Measurements from ENCODE around the gene MACROD2. TPM values are rescaled to one million over a fixed set of nuclear protein-coding genes. Genes with fewer than 3 reads are reported as not detected.

Gene MACROD2
- total RNA-seq, 1 experiment from 2014 or later = 1.6 TPM

- Histone ChIP-seq H3K79me1 (ENCODE audit: insufficient read depth, low read depth, low read length, poor library complexity, severe bottlenecking) (no peaks in the 10 kb centered on the region), H3K23ac (ENCODE audit: insufficient read length, low read depth, low read length) (no peak overlapping the region), H3K27ac (ENCODE audit: insufficient read length, low read depth, low read length) (no peak overlapping the region), H3K9me3 (ENCODE audit: control insufficient read depth, low read depth, low read length) (no peaks in the 10 kb centered on the region), H3K14ac (ENCODE audit: insufficient read depth, low read length) (no peak overlapping the region), H4K91ac (ENCODE audit: insufficient read length, low read depth, low read length) (no peak overlapping the region), H3K9ac (ENCODE audit: extremely low read depth, insufficient read length, low read length) (no peak overlapping the region), H3K56ac (ENCODE audit: insufficient read length, low read depth, low read length) (no peak overlapping the region), H4K8ac (replicated peaks; ENCODE audit: insufficient read length, low read depth, low read length) (no peak overlapping the region), H2BK20ac (ENCODE audit: low read depth, low read length, poor library complexity, severe bottlenecking) (no peak overlapping the region), H3K23me2 (ENCODE audit: insufficient read length, low read depth, low read length, poor library complexity, severe bottlenecking) (no peaks in the 10 kb centered on the region), H4K20me1 (ENCODE audit: control insufficient read depth, insufficient read depth, insufficient read length) (no peaks in the 10 kb centered on the region), H3K4ac (ENCODE audit: low read depth, low read length) (no peak overlapping the region), H2BK120ac (ENCODE audit: low read depth, low read length, poor library complexity, severe bottlenecking) (no peak overlapping the region), H3K4me1 (ENCODE audit: insufficient read depth, low read length) (no peaks in the 10 kb centered on the region), H3K79me2 (ENCODE audit: insufficient read depth, low read length) (no peaks in the 10 kb centered on the region), H3T11ph (ENCODE audit: low read length) (no peak overlapping the region), H3K18ac (ENCODE audit: insufficient read length, low read depth, low read length) (no peak overlapping the region), H2AK5ac (ENCODE audit: insufficient read length, low read length) (no peak overlapping the region), H2BK5ac (ENCODE audit: insufficient read length, low read length) (no peak overlapping the region), H4K5ac (ENCODE audit: insufficient read length, low read depth, low read length) (no peak overlapping the region), H2BK15ac (ENCODE audit: low read depth, low read length) (no peak overlapping the region), H3K27me3 (ENCODE audit: insufficient read depth, low read length) (peaks cover 9% of the 10 kb centered on the region; the same call in 1 of the 2 replicates), H2AFZ (ENCODE audit: low read length) (no peak overlapping the region), H2BK12ac (ENCODE audit: insufficient read length, low read depth, low read length) (no peak overlapping the region), H3K4me2 (ENCODE audit: insufficient read depth, insufficient read length, low read length) (no peak overlapping the region)
- H3K9me3 Mint-ChIP-seq = no peaks in the 10 kb centered on the region
- no peak for TF ChIP-seq CTCF (conservative IDR thresholded peaks at IDR 0.05)
- H3K36me3 Mint-ChIP-seq (ENCODE audit: insufficient read depth in 1 of 3, low read depth in 3 of 3) = no peaks in the 10 kb centered on the region
- no peak for DNase-seq
- no peak overlapping the region for H3K27ac Mint-ChIP-seq
- peaks cover 6 to 24% of the 10 kb centered on the region in 2 experiments; a peak in 3 of 4 replicates for H3K4me1 Mint-ChIP-seq
- no CpG with 5 or more reads among the region's 2 CpGs for WGBS (ENCODE audit: extremely low coverage, insufficient read length, low lambda C conversion rate)
- no peak overlapping the region for H3K4me3 Mint-ChIP-seq
- peaks cover 7% of the 10 kb centered on the region for H3K27me3 Mint-ChIP-seq (ENCODE audit: low read depth)
These were observed 409.2 kb downstream of the MACROD2 start for GRCh38 chr20:14404515-14404914.

All from H9 (cell line).